ENCODE measurements around the gene CAMK1D.

The CAMK1D gene

GRCh38 chr10:12796401-12797160 is 447.2 kb downstream of the CAMK1D start:
- no peak for DNase-seq (ENCODE audit: low read depth, low spot score)
- ChIA-PET POLR2A (no interaction called here), CTCF (interaction anchor here (2.1 kb wide), 1 partner anchor 14 kb away, joined by 10 read pairs; no protein-coding TSS in a partner anchor)
- no peak for TF ChIP-seq CTCF (IDR thresholded peaks at IDR 0.05; ENCODE audit: insufficient read depth, low read length, missing control alignments)
- H3K4me3 ChIP-seq (ENCODE audit: low read depth, low read length) = no peak overlapping the region

GRCh38 chr10:12797471-12798262 is 448.3 kb downstream of the CAMK1D start:
- POLR2A ChIA-PET = no interaction called here
- DNase-seq (ENCODE audit: low read depth, low spot score) = no peak
- TF ChIP-seq CTCF (IDR thresholded peaks at IDR 0.05; ENCODE audit: insufficient read depth, low read length, missing control alignments) = no peak
- H3K4me3 ChIP-seq (ENCODE audit: low read depth, low read length) = no peak overlapping the region
- CTCF ChIA-PET = interaction anchor here (1.3 to 1.8 kb wide), 2 partner anchors 15 to 86 kb away, joined by 3 to 6 read pairs; no protein-coding TSS in a partner anchor

GRCh38 chr10:12799144-12799543 is 449.8 kb downstream of the CAMK1D start:
- ChIA-PET POLR2A (no interaction called here), CTCF (interaction anchor here (1.8 to 2.0 kb wide), 2 partner anchors 15 to 17 kb away, joined by 5 to 6 read pairs; no protein-coding TSS in a partner anchor)
- DNase-seq (ENCODE audit: low read depth, low spot score) = no peak
- no peak for TF ChIP-seq CTCF (IDR thresholded peaks at IDR 0.05; ENCODE audit: insufficient read depth, low read length, missing control alignments)
- H3K4me3 ChIP-seq (ENCODE audit: low read depth, low read length) = no peak overlapping the region

GRCh38 chr10:12799714-12800113 is 450.4 kb downstream of the CAMK1D start:
- no peak for TF ChIP-seq CTCF (IDR thresholded peaks at IDR 0.05; ENCODE audit: insufficient read depth, low read length, missing control alignments)
- no peak overlapping the region for H3K4me3 ChIP-seq (ENCODE audit: low read depth, low read length)
- CTCF ChIA-PET = interaction anchor here (1.2 to 2.0 kb wide), 2 partner anchors 14 to 18 kb away, joined by 3 to 5 read pairs; no protein-coding TSS in a partner anchor
- POLR2A ChIA-PET = no interaction called here
- no peak for DNase-seq (ENCODE audit: low read depth, low spot score)

- DNase-seq (ENCODE audit: low read depth, low spot score) = no peak
- ChIA-PET CTCF (interaction anchor here (1.2 to 2.0 kb wide), 2 partner anchors 14 to 18 kb away, joined by 3 to 5 read pairs; no protein-coding TSS in a partner anchor), POLR2A (no interaction called here)
- TF ChIP-seq CTCF (IDR thresholded peaks at IDR 0.05; ENCODE audit: insufficient read depth, low read length, missing control alignments) = no peak
- H3K4me3 ChIP-seq (ENCODE audit: low read depth, low read length) = no peak overlapping the region
These were observed 451.0 kb downstream of the CAMK1D start for GRCh38 chr10:12800302-12800701.
